Stimulated activated CD4-positive, alpha-beta T cell treated with anti-CD3 and anti-CD28 coated beads, Interleukin-1b, Interleukin-23, amount 100 ng/mL, for 48 hours (primary cell): ENCODE data around the gene JUNB.

Source experiments
- DNase-seq: peaks from one replicate; pipeline ENCODE4 v3.0.0-alpha.2; 2020

The JUNB gene

DNA sequence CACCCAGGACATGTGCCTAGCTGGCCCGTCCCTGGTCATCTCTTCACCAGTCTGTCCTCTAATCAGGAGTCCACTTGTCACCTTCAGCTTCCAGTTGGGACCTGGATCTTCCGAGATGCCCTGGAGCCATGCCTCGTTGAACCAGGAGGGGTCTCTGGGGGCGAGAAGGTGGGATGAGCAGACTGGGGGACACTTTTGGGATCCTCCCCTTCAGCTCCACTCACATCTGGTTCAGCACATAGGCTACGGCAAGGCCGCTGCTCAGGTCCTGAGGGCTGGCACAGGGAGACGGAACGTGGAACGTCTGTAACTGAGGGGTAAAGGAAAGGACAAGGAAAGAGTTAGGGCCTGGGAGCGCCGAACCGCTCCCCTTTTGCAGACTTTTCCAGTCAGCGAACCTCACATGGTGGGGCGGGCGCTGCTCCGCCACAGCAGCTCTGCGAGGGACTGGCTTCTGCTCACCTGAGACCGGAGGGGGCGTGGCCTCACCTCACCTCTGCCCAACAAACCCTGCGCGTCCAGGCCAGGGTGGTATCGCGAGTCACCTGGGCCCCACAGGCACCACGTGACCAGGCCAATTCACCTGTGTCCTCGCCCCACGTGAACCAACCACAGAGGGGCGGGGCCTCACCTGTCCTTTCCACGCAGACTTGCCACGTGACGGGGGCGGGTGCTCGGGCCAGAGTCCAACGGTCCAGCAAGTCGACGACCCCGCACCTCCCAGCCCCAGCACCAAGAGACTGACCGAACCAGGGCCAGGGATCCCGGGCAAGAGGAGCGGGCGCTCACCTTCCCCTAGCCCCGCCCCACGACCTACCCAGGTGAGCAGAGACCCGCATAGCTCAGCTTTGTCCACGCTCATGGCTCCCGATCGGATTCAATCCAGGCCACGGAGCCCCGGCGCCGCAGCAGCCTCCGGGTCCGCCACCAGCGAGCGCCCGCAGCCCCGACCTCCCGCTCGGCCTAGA, 16.4 kb upstream of the JUNB start, which contains the start of gene HOOK2:
HOOK2 (minus strand) TSS at position 965 of the 968 bp plus-strand sequence; CDS start at position 862, 103 bp downstream.
- no peak for DNase-seq

DNA sequence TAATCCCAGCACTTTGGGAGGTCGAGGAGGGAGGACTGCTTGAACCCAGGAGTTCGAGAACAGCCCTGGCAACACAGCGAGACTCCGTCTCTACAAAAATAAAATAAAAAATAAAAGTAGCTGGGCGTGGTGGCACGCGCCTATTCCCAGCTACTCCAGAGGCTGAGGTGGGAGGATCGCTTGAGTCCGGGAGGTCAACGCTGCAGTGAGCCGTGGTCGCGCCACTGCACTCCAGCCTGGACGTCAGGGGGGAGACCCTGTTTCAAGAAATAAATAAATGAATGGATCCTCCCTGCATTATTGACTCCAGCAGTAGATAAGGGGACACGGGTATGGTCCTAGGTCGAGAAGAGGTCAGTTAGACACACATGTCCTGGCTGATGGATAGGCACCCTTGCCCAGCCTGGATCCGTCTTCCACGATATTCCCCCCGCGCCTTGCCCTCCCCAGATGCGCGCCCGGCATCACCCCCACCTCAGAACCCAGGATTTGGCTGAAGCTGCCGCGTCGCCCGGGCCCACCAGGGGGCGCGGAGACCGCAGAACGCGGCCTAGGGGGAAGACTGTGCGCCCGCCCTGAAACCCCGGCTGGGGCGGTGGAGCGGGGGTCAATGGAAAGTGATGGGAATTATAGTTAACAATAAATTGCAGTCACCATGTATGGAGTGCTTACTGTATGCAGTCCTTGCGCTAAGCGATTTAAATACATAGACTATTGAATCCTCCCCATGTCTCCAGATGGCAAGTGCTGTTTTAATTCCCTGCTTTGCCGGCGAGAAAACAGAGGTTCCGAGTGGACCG, 13.9 kb upstream of the JUNB start:
- DNase-seq: peak; percentile 77

DNA sequence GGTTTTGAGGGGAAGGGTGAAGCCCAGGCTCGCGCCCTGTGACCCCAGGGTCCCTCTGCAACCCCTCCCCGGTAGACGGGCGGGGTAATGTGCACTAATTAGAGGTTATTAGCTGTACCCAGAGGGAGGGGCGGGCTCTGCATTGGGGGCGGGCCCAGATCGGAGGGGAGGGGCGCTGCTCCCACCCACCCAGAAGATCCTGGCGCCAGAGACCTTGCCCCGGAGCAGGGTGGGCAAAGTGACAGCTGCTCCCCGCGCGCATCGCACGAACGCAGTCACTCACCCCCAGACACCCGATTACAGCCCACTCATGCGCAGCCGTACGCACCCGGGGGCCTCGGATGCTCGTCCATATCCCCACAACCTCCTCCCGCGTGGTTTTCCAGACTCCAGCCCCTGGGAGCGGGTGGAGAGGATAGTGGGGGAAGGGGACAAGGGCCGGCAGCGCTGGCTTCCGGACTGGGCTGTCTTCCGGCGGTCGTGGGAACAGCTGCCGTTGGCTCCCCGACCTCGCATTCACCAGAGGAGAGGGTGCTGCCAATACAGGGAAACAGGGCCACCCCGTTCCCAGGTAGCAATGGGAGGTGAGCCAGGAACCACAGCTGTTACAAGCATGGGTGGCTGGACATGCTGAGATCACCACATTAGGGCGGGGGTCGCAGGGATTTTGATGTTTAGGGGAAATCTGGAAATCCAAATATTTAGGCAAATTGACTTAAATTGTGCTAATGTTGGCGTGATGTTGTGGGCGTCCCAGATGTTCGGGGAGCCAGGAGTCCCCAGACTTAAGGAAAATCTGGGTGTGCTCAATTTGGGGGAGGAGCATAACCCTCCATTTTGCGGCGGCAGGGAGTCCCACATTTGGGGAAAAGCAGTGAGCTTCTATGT, 13.0 kb upstream of the JUNB start:
- DNase-seq: peak; percentile 42

DNA sequence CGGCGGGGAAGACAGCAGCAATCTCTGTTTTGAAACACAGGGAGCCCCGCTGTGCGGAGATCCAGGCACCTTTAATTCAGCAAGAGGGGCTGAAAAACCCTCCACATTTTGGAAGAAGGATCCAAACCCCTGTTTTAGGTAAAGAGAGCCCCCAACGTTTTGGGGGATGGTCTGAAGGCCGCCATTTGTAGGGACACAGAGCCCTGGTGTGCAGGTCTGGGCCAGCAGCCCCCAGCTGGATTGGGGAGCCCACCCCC, 12.5 kb upstream of the JUNB start:
- no peak for DNase-seq

DNA sequence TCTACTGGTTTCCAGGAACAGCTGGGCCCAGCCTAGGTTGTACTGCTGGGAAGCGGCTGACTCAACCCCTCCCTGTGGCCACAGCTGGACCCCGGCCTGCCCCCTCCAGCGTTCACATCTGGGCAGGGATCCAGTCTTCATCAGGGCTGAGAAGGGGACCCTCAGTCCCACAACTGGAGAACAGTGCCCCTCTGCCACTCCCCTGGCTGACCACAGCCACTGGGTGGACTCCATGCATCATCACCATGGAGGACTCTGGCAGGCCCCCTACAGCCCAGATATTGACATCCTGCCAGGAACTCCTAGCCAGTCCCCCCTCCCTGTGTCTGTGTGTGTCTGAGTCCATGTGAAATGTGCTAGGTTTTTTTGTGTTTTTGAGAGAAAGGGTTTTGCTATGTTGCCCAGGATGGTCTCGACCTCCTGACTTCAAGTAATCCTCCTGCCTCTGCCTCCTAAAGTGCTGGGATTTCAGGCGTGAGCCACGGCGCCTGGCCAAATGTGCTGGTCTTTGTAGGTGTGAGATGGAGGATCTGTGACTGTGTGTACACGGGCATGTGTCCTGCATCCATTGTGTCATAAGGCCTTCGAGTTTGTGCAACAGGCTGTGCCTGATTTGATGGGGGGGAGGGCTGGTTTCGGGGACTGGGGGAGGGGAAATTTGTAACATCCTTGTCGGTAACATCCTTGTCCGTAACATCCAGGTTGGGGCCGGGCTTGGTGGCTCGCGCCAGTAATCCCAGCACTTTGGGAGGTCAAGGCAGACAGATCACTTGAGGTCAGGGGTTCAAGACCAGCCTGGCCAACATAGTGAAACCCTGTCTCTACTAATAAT, 11.9 kb upstream of the JUNB start:
- no peak for DNase-seq

DNA sequence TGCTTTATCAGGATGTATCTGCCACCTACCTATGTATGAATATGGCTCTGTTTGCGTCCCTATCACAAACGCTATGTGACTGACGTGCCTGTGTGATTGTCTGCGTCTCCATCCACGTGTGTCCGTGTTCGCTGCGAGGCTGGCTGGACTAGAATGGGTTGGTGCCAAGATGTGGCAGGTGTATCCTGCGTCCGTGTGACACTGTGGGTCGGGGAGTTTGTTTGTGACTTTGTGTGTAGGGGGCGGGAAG, 9.2 kb upstream of the JUNB start:
- no peak for DNase-seq

DNA sequence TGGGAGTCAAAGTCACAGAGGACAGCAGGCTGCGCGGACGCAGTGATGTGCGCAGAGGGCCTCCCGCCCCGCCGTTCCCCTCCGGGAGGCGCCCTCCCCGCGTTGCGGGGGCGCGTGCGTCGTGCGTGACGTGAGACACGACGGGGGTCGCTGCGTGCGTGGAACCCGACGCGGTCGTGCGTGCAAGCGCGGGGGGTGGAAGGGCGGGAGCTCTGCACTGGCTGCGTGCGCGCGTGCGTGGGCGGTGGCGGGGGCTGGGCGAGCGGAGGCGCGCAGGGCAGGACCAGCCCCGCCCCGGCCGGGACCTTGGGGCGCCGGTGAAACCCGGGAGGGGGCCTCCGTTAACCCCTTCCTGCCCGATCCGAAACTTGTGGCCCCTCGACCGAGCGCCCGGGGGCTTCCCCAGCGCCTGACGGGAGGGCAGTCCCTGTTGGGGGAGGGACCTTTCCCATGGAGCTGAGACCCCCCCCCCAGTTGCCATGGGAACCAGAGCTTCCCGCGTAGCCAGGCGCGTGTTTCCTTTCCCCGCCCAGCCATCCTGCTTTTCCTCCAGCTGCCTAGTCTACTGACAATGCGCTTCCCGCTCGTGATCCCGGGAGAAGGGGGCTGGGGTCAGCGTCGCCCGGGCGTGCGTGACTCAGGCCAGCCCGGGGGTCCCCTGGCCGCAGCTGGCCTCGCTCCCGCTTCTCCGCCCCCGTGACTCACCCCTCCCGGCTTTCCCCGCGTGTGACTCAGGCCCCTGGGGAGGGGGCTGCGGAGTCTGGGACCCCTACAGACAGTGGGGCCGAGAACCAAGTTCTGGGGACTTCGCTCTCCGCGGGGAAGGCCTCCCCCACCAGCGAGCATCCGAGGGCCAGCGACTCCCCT, 8.6 kb upstream of the JUNB start:
- DNase-seq: peak; percentile 89

DNA sequence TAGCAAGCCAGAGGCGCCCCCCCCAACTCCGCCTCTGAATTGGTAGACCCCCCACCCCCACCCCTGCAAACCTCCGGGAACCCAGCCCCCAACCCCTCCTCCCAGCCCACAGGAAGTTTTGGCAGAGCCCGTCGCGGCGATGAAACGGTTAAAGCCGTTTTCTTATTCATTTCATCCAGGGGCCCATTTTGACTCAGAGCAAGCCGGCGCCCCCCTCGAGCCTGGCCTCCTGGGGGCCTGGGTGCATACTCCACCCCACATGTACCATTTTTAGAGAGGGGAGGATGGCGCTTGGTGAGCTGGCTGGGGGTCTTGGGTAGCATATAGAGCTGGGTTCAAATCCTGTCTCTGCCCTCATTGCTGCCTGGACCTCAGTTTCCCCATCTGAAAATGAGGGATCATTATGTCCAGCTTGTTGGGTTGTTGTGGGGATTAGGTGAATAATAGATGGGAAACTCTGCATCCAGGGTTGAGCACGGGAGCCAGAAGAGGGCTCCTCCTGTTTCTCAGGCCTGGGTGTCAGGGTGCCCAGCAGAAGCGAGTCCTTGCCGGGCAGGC, 7.9 kb upstream of the JUNB start:
- DNase-seq: peak; percentile 83

DNA sequence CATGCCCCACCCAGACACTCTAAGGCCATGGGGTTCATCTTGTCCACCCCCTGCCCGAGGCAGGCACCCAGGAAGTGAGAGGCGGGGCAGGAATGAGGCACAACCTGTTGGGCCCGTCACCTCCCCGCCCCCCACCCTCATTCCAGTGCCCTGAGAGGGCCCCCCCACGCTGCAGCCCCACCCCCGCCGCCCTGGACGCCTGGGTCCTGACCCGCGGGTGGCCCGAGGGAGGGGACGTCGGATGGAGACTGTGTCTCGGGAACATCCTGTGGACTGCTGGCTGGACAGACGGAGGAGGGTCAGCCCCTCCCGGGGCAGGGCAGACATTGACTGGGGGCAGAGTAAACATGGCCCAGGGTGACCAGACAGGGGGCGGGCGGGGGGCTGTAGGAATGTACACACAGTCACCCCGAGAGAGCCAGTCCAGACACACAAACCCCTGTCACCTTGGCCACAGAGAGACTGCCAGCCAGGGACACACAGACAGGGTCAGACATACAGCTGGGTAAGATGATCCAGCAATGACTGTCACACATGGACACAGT, 7.4 kb upstream of the JUNB start:
- peak; percentile 15 for DNase-seq

DNA sequence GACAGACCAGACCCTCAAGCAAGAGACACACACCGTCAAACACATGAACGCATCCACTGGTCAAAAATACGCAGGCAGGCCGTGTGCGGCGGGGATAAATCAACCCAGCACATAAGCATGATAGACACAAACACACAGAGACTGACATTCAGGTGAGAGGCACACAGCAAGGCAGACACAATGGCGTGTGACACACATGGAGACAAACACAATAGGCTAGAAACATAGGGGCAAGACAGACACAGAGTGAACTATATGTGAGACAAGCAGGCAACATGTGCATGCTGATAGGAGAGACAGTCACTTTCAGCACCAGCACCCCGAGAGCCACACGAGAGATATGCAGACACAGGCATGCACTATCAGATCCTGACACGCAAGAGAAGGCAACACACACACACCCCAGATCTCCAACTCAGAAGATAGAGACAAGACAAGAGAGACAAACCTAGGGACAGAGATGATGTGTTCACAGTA, 6.9 kb upstream of the JUNB start:
- peak; percentile 27 for DNase-seq

DNA sequence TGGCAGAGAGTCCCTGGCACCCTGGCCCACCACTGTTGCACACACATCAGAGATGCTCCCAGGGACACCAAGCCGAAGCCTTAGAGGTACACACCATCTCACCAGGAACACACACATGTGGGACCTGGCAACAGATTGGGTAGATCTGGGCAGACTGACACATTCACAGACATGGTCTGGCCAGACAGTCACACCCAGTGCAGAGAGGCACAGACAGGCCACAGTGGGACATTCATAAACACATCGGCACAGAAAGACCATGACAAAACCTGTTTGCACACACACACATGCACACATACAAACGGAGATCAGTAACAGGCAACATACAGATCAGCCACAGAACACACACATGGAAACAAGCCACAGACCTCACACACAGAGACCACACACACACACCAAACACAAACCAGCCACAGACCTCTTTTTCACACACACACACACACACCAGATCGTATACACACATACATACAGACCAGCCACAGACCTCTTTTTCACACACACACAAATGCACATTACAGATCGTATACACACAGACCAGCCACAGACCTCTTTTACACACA, 6.3 kb upstream of the JUNB start:
- no peak for DNase-seq

DNA sequence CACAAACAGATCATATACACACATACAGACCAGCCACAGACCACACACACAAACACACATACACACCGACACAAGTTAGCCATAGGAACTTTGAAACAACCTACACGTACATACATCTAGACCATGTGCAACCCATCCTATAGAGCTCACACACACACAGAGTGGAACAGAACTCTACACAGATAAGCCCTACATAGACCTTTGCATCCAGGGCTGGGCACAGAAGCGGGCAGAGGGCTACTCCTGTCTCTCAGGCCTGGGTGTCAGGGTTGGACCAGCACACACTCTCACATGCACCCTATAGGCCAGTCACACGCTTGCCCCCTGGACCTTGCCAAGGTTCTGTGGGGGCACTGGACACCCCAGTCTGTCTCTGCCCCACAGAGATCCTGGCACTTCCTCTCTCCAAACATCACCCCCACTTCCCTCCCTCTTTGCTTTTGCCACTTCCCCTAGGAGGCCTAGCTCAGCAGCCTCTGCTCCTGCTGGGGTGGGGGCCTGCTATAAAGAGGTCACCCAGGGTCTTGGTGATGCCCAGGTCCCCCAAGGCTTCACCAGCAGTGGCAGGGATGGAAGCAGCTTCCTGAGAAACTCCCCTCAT, 5.8 kb upstream of the JUNB start:
- no peak for DNase-seq

DNA sequence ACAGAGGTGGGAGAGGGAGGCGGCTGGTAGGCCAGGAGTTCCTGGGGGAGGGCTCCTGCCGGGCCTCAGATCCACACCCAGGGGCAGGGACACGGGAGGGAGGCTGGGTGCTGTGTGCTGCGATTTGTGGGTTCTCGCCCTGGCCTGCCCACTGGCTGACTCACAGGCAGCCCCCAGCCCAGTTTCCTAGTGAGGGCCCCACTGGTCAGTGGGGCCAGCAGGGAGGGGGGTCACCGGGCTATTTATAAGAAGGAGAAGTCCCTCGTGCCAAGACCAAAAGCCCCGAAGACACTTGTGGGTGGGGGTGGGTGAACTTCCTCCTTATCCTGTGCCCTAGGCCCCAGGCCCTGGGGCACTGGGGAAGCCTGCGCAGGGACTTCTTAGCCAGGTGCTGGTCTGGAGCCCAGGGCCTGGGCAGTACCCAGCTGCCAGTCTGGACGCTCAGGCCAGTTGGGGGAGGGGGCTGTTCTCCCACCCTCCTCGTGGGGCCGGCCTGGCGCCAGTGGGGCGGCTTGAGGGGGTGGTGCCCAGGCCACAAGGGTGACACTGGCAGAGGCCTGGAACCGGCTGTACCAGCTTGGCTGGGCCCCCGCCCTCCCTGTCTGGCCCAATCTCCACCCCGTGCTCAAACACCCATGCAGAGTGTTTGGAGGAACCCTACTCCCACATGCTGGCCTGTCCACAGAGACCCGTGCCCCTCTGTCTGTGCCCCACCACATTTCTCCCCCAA, 5.0 kb upstream of the JUNB start:
- no peak for DNase-seq

DNA sequence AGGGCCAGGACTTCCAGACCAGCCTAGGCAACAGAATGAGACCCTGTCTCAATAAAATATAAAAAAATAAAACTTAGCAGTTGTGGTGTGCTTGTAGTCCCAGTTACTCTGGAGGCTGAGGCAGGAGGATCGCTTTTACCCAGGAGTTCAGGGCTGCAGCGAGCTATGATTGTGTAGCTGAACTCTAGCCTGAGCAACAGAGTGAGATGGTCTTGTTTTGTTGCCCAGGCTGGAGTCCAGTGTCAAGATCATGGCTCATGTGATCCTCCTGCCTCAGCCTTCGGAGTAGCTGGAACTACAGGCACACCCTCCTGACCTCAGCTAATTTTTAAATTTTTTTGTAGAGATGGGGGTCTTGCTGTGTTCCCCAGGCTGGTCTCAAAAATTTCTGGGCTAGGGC, 4.3 kb upstream of the JUNB start:
- DNase-seq: no peak

DNA sequence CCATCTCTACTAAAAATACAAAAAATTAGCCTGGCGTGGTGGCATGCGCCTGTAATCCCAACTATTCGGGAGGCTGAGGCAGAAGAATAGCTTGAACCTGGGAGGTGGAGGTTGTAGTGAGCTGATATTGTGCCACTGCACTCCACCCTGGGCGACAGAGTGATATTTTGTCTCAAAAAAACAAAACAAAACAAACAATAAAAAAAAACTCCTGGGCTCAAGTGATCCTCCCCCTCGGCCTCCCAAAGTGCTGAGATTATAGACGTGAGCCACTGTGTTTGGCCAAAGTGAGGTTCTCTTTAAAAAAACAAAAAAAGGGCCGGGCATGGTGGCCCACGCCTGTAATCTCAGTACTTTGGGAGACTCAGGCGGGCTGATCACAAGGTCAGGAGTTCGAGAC, 3.8 kb upstream of the JUNB start:
- no peak for DNase-seq

DNA sequence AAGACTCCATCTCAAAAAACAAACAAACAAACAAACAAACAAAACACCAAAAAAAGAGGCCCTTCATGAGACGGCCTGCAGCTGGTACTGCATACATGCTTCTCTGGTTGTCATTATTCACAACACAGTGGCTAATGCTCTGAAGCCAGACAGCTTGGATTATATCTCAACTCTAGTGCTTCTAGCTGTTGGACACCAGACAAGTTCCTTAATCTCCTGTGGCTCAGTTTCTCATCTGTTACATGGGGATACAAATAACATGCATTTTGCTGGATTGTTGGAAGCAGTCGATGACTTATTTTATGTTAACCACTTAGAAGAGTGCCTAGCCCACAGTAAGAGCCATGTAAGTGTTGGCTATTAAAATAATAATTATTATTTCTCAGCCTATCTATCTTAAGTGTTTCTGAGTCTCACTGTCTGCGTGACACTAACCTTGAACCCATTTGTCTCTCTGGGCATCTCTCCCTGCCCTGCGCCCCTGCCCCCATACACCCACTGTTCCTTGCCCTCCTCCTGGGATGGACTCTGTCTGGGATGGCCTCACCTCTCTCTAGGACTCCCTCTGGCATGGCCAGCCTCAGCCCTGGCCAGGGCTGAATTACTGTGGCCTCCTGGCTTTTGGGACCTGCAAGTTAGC, 3.1 kb upstream of the JUNB start:
- DNase-seq: no peak

DNA sequence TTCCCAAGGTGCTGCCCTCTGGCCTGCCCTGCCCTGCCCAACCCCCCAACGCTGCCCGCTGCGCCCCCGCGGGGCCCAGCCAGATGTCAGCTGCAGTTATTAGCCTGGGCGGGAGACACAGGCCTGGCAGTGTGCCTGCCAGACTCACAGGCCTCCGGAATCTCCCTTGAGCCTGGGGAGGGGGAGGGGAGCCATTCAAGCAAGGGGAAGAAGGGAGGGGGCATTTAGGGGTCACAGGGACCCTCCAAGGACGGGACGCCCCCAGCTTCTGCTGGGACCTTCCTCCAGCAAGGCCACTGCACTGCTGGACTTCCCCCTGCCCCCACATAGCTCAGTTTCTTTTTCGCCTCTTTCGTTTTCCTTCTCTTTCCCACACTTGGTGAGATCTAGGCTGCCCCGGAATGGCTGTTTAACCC, 2.6 kb upstream of the JUNB start:
- peak; percentile 37 for DNase-seq

DNA sequence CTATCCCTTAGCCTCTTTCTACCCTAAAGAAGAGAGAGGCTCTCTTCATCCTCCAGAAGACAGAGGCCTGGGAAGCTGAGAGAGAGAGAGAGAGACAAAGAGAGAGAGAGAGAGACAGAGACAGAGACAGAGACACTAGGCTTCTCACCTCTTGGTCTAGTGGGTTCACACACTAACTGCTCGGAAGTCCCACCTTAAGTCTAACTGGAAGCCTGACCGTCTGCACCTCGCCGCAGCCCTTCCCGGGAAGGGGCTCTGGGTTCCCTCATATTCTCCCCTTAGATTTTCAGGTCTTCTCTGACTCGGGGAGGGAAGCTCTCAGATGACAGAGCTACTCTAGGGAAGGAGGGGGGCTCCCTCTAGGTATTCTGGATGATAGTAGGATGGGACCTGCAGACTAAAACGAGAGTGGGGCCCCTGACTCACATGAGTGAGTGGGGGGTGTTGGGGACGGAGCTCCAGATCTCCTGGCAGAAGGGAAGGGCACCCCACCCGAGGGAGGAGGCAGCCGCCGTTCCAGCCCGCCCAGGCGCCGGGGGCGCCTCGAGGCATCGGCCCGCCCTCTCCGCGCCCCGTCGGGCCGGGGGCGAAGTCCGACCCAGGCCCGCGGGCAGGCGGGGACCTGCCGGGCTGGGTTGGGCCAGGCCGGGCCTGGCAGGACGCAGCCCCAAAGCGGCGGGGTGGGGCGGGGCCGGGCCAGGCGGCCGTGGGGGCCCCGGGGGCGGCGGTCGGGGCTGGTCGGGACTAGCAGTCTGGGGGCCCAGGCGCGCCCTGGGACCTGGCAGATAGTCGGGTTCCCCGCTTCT, 2.0 kb upstream of the JUNB start:
- DNase-seq: peak; percentile 41
